ENCODE results near the gene ZNF93. TPM values are rescaled to one million over a fixed set of nuclear protein-coding genes. Genes with fewer than 3 reads are reported as not detected.
"Not testable (repeated sequence)": the region's sequence is repeated elsewhere in the genome, so short reads cannot be mapped to it uniquely, and the experiment has no call there.

The ZNF93 gene
- total and polyA plus RNA-seq, 9 of the 15 experiments (the other 6 are each of a cell fraction or from before 2014, with no cell fraction given) = 11.1 to 26.3 (median 17.1) TPM

DNA sequence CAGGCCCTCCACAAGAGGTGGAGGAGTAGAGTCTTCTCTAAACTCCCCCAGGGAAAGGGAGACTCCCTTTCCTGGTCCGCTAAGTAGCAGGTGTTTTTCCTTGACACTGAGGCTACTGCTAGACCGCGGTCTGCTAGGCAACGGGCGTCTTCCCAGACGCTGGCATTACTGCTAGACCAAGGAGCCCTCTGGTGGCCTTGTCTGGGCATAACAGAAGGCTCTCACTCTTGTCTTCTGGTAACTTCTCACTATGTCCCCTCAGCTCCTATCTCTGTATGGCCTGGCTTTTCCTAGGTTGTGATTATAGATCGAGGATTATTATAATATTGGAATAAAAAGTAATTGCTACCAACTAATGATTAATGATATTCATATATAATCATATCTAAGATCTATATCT is 29.7 kb downstream of the ZNF93 start (continued):
- TF ChIP-seq, protein P1, sequence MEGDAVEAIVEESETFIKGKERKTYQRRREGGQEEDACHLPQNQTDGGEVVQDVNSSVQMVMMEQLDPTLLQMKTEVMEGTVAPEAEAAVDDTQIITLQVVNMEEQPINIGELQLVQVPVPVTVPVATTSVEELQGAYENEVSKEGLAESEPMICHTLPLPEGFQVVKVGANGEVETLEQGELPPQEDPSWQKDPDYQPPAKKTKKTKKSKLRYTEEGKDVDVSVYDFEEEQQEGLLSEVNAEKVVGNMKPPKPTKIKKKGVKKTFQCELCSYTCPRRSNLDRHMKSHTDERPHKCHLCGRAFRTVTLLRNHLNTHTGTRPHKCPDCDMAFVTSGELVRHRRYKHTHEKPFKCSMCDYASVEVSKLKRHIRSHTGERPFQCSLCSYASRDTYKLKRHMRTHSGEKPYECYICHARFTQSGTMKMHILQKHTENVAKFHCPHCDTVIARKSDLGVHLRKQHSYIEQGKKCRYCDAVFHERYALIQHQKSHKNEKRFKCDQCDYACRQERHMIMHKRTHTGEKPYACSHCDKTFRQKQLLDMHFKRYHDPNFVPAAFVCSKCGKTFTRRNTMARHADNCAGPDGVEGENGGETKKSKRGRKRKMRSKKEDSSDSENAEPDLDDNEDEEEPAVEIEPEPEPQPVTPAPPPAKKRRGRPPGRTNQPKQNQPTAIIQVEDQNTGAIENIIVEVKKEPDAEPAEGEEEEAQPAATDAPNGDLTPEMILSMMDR (IDR thresholded peaks at IDR 0.05 in 2 of 3, conservative IDR thresholded peaks at IDR 0.05 in 1 of 3; ENCODE audit: insufficient read depth in 2 of 3, low read depth in 1 of 3, low read length in 3 of 3) = peak in 2 of 3 experiments; percentile 23 to 36; a peak in 1 of 6 replicates
- peak in 1 of 2 experiments; percentile 38; a peak in 2 of 4 replicates for TF ChIP-seq RAD21 (CRISPR knock-in tag; conservative IDR thresholded peaks at IDR 0.05 in 1 of 2, IDR thresholded peaks at IDR 0.05 in 1 of 2)
- TF ChIP-seq, protein P2, sequence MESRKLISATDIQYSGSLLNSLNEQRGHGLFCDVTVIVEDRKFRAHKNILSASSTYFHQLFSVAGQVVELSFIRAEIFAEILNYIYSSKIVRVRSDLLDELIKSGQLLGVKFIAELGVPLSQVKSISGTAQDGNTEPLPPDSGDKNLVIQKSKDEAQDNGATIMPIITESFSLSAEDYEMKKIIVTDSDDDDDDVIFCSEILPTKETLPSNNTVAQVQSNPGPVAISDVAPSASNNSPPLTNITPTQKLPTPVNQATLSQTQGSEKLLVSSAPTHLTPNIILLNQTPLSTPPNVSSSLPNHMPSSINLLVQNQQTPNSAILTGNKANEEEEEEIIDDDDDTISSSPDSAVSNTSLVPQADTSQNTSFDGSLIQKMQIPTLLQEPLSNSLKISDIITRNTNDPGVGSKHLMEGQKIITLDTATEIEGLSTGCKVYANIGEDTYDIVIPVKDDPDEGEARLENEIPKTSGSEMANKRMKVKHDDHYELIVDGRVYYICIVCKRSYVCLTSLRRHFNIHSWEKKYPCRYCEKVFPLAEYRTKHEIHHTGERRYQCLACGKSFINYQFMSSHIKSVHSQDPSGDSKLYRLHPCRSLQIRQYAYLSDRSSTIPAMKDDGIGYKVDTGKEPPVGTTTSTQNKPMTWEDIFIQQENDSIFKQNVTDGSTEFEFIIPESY (CRISPR knock-in tag; IDR thresholded peaks at IDR 0.05) = peak; percentile 82

DNA sequence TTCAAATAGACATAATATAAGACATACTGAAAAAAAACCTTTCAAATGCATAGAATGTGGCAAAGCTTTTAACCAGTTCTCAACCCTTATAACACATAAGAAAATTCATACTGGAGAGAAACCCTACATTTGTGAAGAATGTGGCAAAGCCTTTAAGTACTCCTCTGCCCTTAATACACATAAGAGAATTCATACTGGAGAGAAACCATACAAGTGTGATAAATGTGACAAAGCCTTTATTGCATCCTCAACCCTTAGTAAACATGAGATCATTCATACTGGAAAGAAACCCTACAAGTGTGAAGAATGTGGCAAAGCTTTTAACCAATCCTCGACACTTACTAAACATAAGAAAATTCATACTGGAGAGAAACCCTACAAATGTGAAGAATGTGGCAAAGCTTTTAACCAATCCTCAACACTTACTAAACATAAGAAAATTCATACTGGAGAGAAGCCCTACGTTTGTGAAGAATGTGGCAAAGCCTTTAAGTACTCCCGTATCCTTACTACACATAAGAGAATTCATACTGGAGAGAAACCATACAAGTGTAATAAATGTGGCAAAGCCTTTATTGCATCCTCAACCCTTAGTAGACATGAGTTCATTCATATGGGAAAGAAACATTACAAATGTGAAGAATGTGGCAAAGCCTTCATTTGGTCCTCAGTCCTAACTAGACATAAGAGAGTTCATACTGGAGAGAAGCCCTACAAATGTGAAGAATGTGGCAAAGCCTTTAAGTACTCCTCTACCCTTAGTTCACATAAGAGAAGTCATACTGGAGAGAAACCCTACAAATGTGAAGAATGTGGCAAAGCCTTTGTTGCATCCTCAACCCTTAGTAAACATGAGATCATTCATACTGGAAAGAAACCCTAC is 32.9 kb downstream of the ZNF93 start:
- WGBS (ENCODE audit: insufficient coverage, low coverage, missing lambda C conversion rate) = 57% methylated on average over 3 of the region's 3 CpGs
- peaks cover 19% of the 10 kb centered on the region; the same call in 1 of the 3 replicates for H3K36me3 ChIP-seq (ENCODE audit: control insufficient read depth, insufficient read depth, low read length)
- H3K9me1 ChIP-seq (ENCODE audit: control insufficient read depth, insufficient read depth, low read length); H3K4me3 ChIP-seq; H3K79me2 ChIP-seq (ENCODE audit: control insufficient read depth, insufficient read depth, low read length); POLR2A ChIA-PET; H3K9ac ChIP-seq (ENCODE audit: insufficient read depth in 1 of 2, low read depth in 2 of 2, low read length in 2 of 2); ATAC-seq; H3K27ac ChIP-seq (ENCODE audit: extremely low read depth, low read depth, low read length); H3K4me2 ChIP-seq (ENCODE audit: insufficient read depth, low read length); H2AFZ ChIP-seq (ENCODE audit: low read depth, low read length); intact Hi-C loops (cut with micrococcal nuclease); H3K4me1 ChIP-seq (replicated peaks in 1 of 2; ENCODE audit: control insufficient read depth in 2 of 2, insufficient read depth in 2 of 2, low read length in 2 of 2); H3K27me3 ChIP-seq (ENCODE audit: control insufficient read depth in 2 of 2, insufficient read depth in 2 of 2, low read length in 2 of 2); DNase-seq (ENCODE audit: extremely low read depth in 1 of 4, low spot score in 3 of 4); FAIRE-seq; in situ Hi-C loops (cut with MboI); BruUV-seq (replicated peaks); CTCF ChIA-PET (ENCODE audit: low intra/inter-chr PET ratio); H4K20me1 ChIP-seq (replicated peaks; ENCODE audit: control insufficient read depth, insufficient read depth, low read length): not testable (repeated sequence)
- TF ChIP-seq ZNF274 (IDR thresholded peaks at IDR 0.05; ENCODE audit: borderline replicate concordance, low read depth, low read length) = peak; percentile 92
- peaks cover 29% of the 10 kb centered on the region for H3K9me3 ChIP-seq (replicated peaks; ENCODE audit: control insufficient read depth, insufficient read depth, low read depth, low read length)

Measured in K562 (cell line).